ES-I3 (cell line): ENCODE measurements around the gene SSTR5.
"Not testable (repeated sequence)": the region's sequence is repeated elsewhere in the genome, so short reads cannot be mapped to it uniquely, and the experiment has no call there.

Experiments
- H3K36me3 ChIP-seq: 2 replicates; pipeline ENCODE4 v1.6.1; 2013; ENCODE audit warnings: mild to moderate bottlenecking, low read length, control low read depth, moderate library complexity; ENCODE audit not compliant: insufficient read depth
- H3K4me1 ChIP-seq: 2 replicates; pipeline ENCODE4 v1.6.1; 2013; ENCODE audit warnings: mild to moderate bottlenecking, control low read depth, low read length; ENCODE audit not compliant: insufficient read depth
- H3K9ac ChIP-seq: 2 replicates; pipeline ENCODE4 v1.6.1; 2013; ENCODE audit warnings: low read depth, mild to moderate bottlenecking, low read length, moderate library complexity
- H3K9me3 ChIP-seq: 2 replicates; pipeline ENCODE4 v1.6.1; 2013; ENCODE audit warnings: mild to moderate bottlenecking, low read length, moderate library complexity; ENCODE audit not compliant: control insufficient read depth, insufficient read depth

Gene SSTR5

GRCh38 chr16:1091992-1092552 lies 19.5 kb downstream of the SSTR5 start:
- Histone ChIP-seq H3K9me3 (no peaks in the 10 kb centered on the region), H3K4me1 (no peaks in the 10 kb centered on the region; the same call in 1 of the 2 replicates), H3K9ac (no peak overlapping the region), H3K36me3 (no peaks in the 10 kb centered on the region)

DNA sequence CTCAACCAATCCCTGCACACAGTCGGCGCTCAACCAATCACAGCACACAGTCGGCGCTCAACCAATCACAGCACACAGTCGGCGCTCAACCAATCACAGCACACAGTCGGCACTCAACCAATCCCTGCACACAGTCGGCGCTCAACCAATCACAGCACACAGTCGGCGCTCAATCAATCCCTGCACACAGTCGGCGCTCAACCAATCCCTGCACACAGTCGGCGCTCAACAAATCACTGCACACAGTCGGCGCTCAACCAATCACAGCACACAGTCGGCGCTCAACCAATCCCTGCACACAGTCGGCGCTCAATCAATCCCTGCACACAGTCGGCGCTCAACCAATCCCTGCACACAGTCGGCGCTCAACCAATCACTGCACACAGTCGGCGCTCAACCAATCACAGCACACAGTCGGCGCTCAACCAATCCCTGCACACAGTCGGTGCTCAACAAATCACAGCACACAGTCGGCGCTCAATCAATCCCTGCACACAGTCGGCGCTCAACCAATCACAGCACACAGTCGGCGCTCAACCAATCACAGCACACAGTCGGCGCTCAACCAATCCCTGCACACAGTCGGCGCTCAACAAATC lies 20.2 kb downstream of the SSTR5 start:
- H3K36me3 ChIP-seq, H3K9me3 ChIP-seq, H3K4me1 ChIP-seq, H3K9ac ChIP-seq: not testable (repeated sequence)

- Histone ChIP-seq H3K9ac (no peak overlapping the region), H3K36me3 (no peaks in the 10 kb centered on the region), H3K4me1 (no peaks in the 10 kb centered on the region; the same call in 1 of the 2 replicates), H3K9me3 (no peaks in the 10 kb centered on the region)
Measured at GRCh38 chr16:1093284-1094123, 21.0 kb downstream of the SSTR5 start.

DNA sequence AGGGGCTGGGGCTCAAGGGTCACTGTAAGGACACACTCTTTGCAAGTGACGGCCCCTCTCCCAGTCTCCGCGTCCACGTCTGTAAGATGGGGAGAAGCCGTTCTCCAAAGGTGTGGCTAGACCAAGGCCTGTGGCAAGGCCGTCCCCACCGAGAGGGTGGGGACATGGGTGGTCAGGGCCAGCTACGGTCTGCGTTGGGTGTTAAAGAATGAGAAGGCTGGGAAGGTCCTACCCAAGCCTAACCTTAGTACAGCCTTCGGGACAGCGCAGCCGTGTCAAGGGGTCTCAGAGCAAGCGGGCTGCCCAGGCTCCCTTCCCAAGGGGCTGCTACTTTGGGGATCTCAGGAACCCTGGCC lies 21.6 kb downstream of the SSTR5 start:
- no peaks in the 10 kb centered on the region for H3K36me3 ChIP-seq
- H3K9ac ChIP-seq: no peak overlapping the region
- H3K4me1 ChIP-seq: no peaks in the 10 kb centered on the region; the same call in 1 of the 2 replicates

DNA sequence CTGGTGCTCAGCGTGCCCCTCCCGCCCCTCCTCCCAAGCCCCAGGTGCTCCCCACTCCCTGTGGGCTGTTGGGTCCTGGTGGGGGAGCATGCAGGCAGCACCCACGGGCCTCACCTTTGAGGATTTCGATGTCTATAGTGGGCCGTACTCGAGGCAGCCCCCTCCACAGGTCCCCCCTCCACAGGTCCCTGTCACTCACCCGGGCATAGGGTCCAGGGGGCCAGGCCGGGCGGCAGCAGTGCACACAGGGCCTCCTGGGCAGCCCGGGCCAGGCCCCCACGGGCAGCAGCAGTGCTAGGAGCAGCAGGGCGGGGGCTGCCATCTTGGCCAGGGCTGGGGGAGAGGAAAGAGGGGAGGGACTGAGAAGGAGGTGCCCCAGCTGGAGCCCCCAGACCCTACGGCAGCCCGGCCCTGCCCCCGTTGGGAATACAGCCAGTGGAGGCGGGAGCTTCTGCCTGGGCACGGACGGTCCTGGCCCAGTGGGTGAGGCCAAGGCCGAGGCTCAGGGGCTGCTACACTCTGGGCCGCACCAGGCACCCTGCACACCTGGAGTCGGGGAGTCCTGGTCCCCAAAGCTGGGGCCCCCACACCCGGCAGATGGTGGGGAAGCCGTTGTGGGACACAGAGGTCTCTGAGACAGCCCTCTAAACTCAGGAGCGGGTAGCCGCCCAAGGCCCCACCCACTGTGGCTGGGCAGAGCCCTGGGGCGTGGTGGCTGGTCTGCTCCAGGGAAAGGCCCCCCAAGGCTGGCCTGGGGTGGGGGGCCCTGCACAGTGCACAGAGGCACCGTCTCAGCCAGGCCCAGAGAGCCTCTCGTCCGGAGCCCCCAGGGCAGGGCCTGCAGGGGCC lies 22.3 kb downstream of the SSTR5 start:
- no peak overlapping the region for H3K9ac ChIP-seq
- no peaks in the 10 kb centered on the region; the same call in 1 of the 2 replicates for H3K4me1 ChIP-seq
- H3K36me3 ChIP-seq: no peaks in the 10 kb centered on the region
- no peaks in the 10 kb centered on the region for H3K9me3 ChIP-seq

More for the DNA sequence above, 21.6 kb downstream of the SSTR5 start:
- no peaks in the 10 kb centered on the region for H3K9me3 ChIP-seq

DNA sequence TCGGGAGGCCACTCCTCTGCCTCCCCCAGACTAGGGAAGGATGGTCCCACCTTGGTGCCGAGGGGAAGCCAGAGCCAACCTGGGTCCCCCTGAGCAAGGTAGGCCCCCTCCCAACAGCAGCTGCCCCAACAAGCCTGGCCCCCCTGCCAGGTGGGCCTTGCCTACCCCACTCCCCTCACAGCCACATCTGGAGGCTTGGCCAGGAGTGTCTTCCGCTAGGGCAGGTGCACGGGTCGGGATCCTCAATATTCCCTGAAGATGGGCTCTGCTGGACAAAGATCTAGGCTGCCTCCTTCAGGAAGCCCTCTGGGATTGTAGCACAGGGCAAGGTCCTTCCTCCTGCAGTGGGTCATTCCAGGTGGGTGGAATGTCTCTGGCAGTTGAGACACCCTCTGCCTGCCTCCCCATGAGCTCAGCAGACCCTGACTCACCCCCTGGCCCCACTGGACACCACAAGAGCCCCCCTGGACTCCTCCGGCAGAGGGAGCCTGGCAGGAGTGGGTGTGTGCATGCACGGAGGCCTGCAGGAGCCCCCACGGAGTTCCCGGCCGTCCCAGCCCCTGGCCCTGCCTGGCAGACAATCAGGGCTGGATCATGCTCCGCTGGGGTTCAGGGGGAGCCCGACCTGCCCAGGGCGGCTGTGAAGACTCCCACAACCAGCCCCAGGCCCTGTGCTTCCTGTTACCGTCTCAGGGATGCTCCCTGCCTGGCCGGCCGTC lies 23.1 kb downstream of the SSTR5 start:
- Histone ChIP-seq H3K9me3 (no peaks in the 10 kb centered on the region), H3K9ac (no peak overlapping the region), H3K4me1 (no peaks in the 10 kb centered on the region; the same call in 1 of the 2 replicates), H3K36me3 (no peaks in the 10 kb centered on the region)

- no peaks in the 10 kb centered on the region for H3K36me3 ChIP-seq
- no peaks in the 10 kb centered on the region for H3K9me3 ChIP-seq
- H3K4me1 ChIP-seq: no peaks in the 10 kb centered on the region; the same call in 1 of the 2 replicates
- H3K9ac ChIP-seq: no peak within 1 kb of the TSS
Measured at GRCh38 chr16:1096169-1097082, 23.9 kb downstream of the SSTR5 start, which contains the start of gene C1QTNF8. Gene C1QTNF8, minus strand, starts transcription at chr16:1096244. Its CDS starts 1,322 bp downstream, at chr16:1094922.

DNA sequence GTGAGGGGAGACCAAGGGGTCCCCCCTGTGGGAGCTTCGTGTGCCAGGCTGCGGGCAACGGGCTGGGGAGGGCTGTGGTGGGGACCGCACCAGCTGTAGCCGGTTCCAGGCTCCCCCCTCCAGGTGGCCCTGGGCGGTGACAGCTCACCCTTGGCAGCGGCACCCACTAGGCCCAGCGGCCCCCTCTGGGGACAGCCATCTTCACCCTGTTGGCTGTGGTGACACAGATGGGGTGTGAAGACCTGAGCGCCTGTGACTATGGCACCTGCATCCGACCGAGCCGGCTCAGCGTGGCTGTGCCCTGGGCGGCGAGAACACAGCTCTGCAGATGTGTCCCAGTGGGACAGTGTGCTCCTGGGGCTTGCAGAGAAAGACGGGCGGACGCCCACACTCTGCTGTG lies 24.6 kb downstream of the SSTR5 start:
- Histone ChIP-seq H3K36me3 (no peaks in the 10 kb centered on the region), H3K4me1 (no peaks in the 10 kb centered on the region), H3K9me3 (no peaks in the 10 kb centered on the region), H3K9ac (no peak overlapping the region)

DNA sequence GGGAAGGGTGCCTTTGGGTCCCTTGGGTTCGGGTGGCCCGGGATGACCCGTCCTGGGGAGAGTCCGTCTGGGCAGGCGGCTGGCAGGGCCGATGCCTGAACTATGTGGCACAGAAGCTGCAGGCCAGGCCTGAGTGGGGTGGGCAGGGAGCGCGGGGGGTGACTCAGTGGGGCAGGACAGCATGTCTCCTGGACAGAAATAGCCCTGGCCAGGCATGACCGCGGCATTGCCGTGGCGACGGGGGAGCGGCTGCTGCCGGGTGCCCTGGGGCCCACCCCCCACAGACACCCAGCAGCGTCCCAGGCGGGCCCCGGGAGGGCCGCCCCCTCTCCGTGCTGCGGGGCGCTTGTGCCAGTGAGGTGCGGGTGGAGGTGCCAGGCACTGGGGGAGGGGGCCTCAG lies 25.3 kb downstream of the SSTR5 start:
- Histone ChIP-seq H3K9me3 (no peaks in the 10 kb centered on the region), H3K4me1 (no peaks in the 10 kb centered on the region), H3K36me3 (no peaks in the 10 kb centered on the region), H3K9ac (no peak overlapping the region)

GRCh38 chr16:1098266-1098991 lies 25.9 kb downstream of the SSTR5 start:
- Histone ChIP-seq H3K9me3 (no peaks in the 10 kb centered on the region), H3K36me3 (no peaks in the 10 kb centered on the region), H3K4me1 (no peaks in the 10 kb centered on the region; the same call in 1 of the 2 replicates), H3K9ac (no peak overlapping the region)

DNA sequence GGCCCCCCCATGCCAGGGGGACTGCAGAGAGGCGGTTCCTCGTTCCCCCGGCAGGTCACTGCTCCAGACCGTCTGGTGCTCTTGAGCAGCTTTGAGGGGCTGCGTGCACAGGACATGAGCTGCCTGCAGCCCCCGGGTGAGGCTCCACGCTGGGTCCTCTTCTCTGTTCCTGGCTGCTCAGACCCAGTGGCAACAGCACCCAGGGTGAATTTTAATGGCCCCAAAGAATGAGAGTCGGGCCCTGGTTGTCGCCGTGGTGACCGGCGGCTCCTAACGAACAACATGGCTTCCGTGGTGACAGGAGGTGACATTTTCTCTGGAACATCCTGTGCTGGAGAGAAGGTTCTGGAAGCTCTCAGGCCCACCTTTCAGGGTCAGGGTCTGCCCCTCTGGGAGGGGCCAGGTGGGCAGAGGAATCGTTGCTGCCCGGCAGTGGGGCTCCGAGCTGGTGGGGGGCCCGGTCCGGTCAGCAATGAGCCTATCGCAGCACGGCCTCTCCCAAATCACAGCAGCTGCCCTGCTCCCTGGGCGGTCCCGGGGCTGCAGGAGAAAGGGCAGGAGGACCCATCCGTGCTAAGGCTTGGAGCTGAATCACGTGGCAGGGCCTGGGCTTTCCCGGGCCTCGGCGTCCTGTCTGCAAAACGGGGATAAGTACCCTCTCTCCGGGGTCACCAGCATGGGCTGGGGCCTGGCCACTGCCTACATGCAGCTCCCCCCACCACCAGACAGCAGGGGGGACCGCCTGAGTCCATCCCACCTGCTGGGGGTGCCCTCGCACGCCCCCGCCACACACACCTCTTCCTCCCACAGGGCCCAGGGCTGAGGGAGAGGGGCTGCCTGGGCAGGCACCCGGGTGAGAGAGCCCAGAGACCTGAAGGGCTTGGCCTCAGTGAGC lies 26.9 kb downstream of the SSTR5 start:
- Histone ChIP-seq H3K9me3 (no peaks in the 10 kb centered on the region), H3K36me3 (no peaks in the 10 kb centered on the region), H3K9ac (no peak overlapping the region), H3K4me1 (no peaks in the 10 kb centered on the region; the same call in 1 of the 2 replicates)
